HL-60 (cell line): ENCODE measurements around the gene CDH22.

ENCODE experiments used
- DNase-seq, 2 experiments: peaks; one replicate each; pipeline ENCODE4 v3.0.0-alpha.2; 2010 to 2020; ENCODE audit warnings: low read depth in 1 of 2, low spot score in 1 of 2
- H3K27ac ChIP-seq: fragments of 250-450 bp; sonication (Bioruptor Pico); replicated peaks from 2 replicates; pipeline ENCODE4 v1.5.1; 2020; ENCODE audit warnings: mild to moderate bottlenecking, moderate library complexity
- H3K27me3 ChIP-seq: fragments of 250-450 bp; sonication (Bioruptor Pico); 2 replicates; pipeline ENCODE4 v1.5.1; 2021; ENCODE audit warnings: mild to moderate bottlenecking, moderate library complexity; ENCODE audit not compliant: insufficient read depth, poor library complexity, severe bottlenecking
- H3K4me3 ChIP-seq: replicated peaks from 2 replicates; pipeline ENCODE4 v1.5.1; 2011; ENCODE audit warnings: mild to moderate bottlenecking, control low read depth, low read length; ENCODE audit not compliant: insufficient read depth
- CTCF ChIP-seq: IDR thresholded peaks from one replicate; pipeline ENCODE4 v1.5.1; 2011; ENCODE audit warnings: low read length, control low read depth, inconsistent platforms; ENCODE audit not compliant: insufficient read depth
- GABPA ChIP-seq: IDR thresholded peaks from 2 replicates; pipeline ENCODE4 v1.6.1; 2012; ENCODE audit warnings: low read depth
- POLR2AphosphoS5 ChIP-seq: IDR thresholded peaks from 2 replicates; pipeline ENCODE4 v1.6.1; 2012; ENCODE audit warnings: low read depth
- REST ChIP-seq: IDR thresholded peaks from 2 replicates; pipeline ENCODE4 v1.6.1; 2012; ENCODE audit warnings: low read depth; ENCODE audit not compliant: insufficient replicate concordance
- SPI1 ChIP-seq: IDR thresholded peaks from 2 replicates; pipeline ENCODE4 v1.6.1; 2012; ENCODE audit warnings: low read depth, mild to moderate bottlenecking, borderline replicate concordance

Gene CDH22

GRCh38 chr20:46215913-46216707 lies 92.2 kb downstream of the CDH22 start:
- no peak for TF ChIP-seq GABPA
- no peak overlapping the region for H3K4me3 ChIP-seq
- H3K27ac ChIP-seq = no peak overlapping the region
- no peaks in the 10 kb centered on the region for H3K27me3 ChIP-seq
- DNase-seq = no peak

- H3K27ac ChIP-seq = no peak overlapping the region
- DNase-seq = no peak
- no peaks in the 10 kb centered on the region for H3K27me3 ChIP-seq
- TF ChIP-seq REST (no peak), POLR2AphosphoS5 (no peak), SPI1 (no peak), CTCF (no peak), GABPA (no peak)
- no peak overlapping the region for H3K4me3 ChIP-seq
These were observed 93.3 kb downstream of the CDH22 start for GRCh38 chr20:46214824-46215488.

GRCh38 chr20:46213946-46214823 lies 94.1 kb downstream of the CDH22 start:
- no peak for DNase-seq
- Histone ChIP-seq H3K27ac (no peak overlapping the region), H3K27me3 (no peaks in the 10 kb centered on the region), H3K4me3 (no peak overlapping the region)
- TF ChIP-seq REST (no peak), CTCF (no peak), POLR2AphosphoS5 (no peak), GABPA (no peak), SPI1 (no peak)

GRCh38 chr20:46212876-46213275 lies 95.4 kb downstream of the CDH22 start:
- DNase-seq = no peak
- Histone ChIP-seq H3K4me3 (no peak overlapping the region), H3K27ac (no peak overlapping the region), H3K27me3 (no peaks in the 10 kb centered on the region)
- TF ChIP-seq POLR2AphosphoS5 (no peak), GABPA (no peak), SPI1 (no peak), CTCF (no peak), REST (no peak)
